Liver (tissue), 9 donors: ENCODE measurements around the gene SPECC1. TPM values are rescaled to one million over a fixed set of nuclear protein-coding genes. Genes with fewer than 3 reads are reported as not detected.
"Not testable (repeated sequence)": the region's sequence is repeated elsewhere in the genome, so short reads cannot be mapped to it uniquely, and the experiment has no call there.

Source experiments
- DNase-seq: peaks from one replicate; pipeline ENCODE4 v3.0.0-alpha.2; 2017; ENCODE audit warnings: low spot score
- H3K27ac ChIP-seq, 2 donors: one replicate each; pipeline ENCODE4 v1.7.0; 2013; ENCODE audit warnings: inconsistent platforms in 2 of 2, low read length in 2 of 2, control low read depth in 1 of 2, low read depth in 1 of 2, mild to moderate bottlenecking in 1 of 2
- H3K27me3 ChIP-seq, 4 donors: one replicate each; pipeline versions ENCODE4 v1.6.1 to v1.7.0; 2013; ENCODE audit warnings: low read length in 3 of 4, inconsistent platforms in 1 of 4, mild to moderate bottlenecking in 1 of 4, moderate library complexity in 1 of 4; ENCODE audit not compliant: control insufficient read depth in 4 of 4, insufficient read depth in 4 of 4
- H3K36me3 ChIP-seq, 4 donors: one replicate each; pipeline versions ENCODE4 v1.6.1 to v1.7.0; 2013; ENCODE audit warnings: low read length in 3 of 4, mild to moderate bottlenecking in 3 of 4, low read depth in 1 of 4, moderate library complexity in 1 of 4; ENCODE audit not compliant: control insufficient read depth in 4 of 4, insufficient read depth in 3 of 4
- H3K4me1 ChIP-seq, 4 donors: one replicate each; pipeline versions ENCODE4 v1.6.1 to v1.7.0; 2013; ENCODE audit warnings: low read length in 3 of 4, mild to moderate bottlenecking in 3 of 4, moderate library complexity in 1 of 4; ENCODE audit not compliant: control insufficient read depth in 4 of 4, insufficient read depth in 4 of 4
- H3K4me3 ChIP-seq, 3 donors: one replicate each; pipeline versions ENCODE4 v1.6.1 to v1.7.0; 2013; ENCODE audit warnings: low read length in 3 of 3, control low read depth in 1 of 3, low read depth in 1 of 3, mild to moderate bottlenecking in 1 of 3
- H3K9ac ChIP-seq, 2 donors: one replicate each; pipeline ENCODE4 v1.7.0; 2013; ENCODE audit warnings: low read length in 2 of 2, mild to moderate bottlenecking in 2 of 2, moderate library complexity in 2 of 2, control low read depth in 1 of 2, low read depth in 1 of 2
- H3K9me3 ChIP-seq, 4 donors: one replicate each; pipeline versions ENCODE4 v1.6.1 to v1.7.0; 2013; ENCODE audit warnings: low read length in 3 of 4; ENCODE audit not compliant: control insufficient read depth in 4 of 4
- CTCF ChIP-seq: fragments of 150-350 bp; IDR thresholded peaks from 2 replicates; pipeline ENCODE4 v1.5.1; 2017; ENCODE audit warnings: improper control_type of control experiment, low read depth, low read length; ENCODE audit not compliant: missing input control
- EGR1 ChIP-seq, 2 donors: IDR thresholded peaks; 2 replicates each; pipeline ENCODE4 v1.6.1; 2016 to 2018; ENCODE audit warnings: antibody characterized with exemption in 2 of 2, low read depth in 2 of 2
- FOXA2 ChIP-seq: IDR thresholded peaks from 2 replicates; pipeline ENCODE4 v1.6.1; 2016; ENCODE audit warnings: antibody characterized with exemption
- GABPA ChIP-seq, 2 donors: IDR thresholded peaks in 1 of 2; conservative IDR thresholded peaks in 1 of 2; 2 replicates each; pipeline ENCODE4 v1.6.1; 2016; ENCODE audit warnings: antibody characterized with exemption in 2 of 2, mild to moderate bottlenecking in 1 of 2, moderate library complexity in 1 of 2
- HNF4A ChIP-seq, 2 donors: conservative IDR thresholded peaks; 2 replicates each; pipeline ENCODE4 v1.6.1; 2016; ENCODE audit warnings: antibody characterized with exemption in 2 of 2, mild to moderate bottlenecking in 2 of 2
- HNF4G ChIP-seq: IDR thresholded peaks from 2 replicates; pipeline ENCODE4 v1.6.1; 2016; ENCODE audit warnings: antibody characterized with exemption
- JUND ChIP-seq, 2 donors: IDR thresholded peaks; 2 replicates each; pipeline ENCODE4 v1.6.1; 2016; ENCODE audit warnings: antibody characterized with exemption in 2 of 2
- RAD21 ChIP-seq, 2 donors: IDR thresholded peaks; 2 replicates each; pipeline ENCODE4 v1.6.1; 2016; ENCODE audit warnings: antibody characterized with exemption in 2 of 2, mild to moderate bottlenecking in 2 of 2
- REST ChIP-seq: IDR thresholded peaks from 2 replicates; pipeline ENCODE4 v1.6.1; 2016; ENCODE audit warnings: antibody characterized with exemption, mild to moderate bottlenecking
- SP1 ChIP-seq: IDR thresholded peaks from 2 replicates; pipeline ENCODE4 v1.6.1; 2018; ENCODE audit warnings: antibody characterized with exemption, mild to moderate bottlenecking
- TAF1 ChIP-seq: conservative IDR thresholded peaks from 2 replicates; pipeline ENCODE4 v1.6.1; 2016; ENCODE audit warnings: antibody characterized with exemption, mild to moderate bottlenecking
- YY1 ChIP-seq: IDR thresholded peaks from 2 replicates; pipeline ENCODE4 v1.6.1; 2016; ENCODE audit warnings: antibody characterized with exemption, mild to moderate bottlenecking
- ZBTB33 ChIP-seq: IDR thresholded peaks from 2 replicates; pipeline ENCODE4 v1.6.1; 2016; ENCODE audit warnings: antibody characterized with exemption
- WGBS: extraction: QIAGEN DNeasy Blood & Tissue Kit; methylation state at CpG from one replicate; pipeline ENCODE4 v1.1.7; 2013; 5-methylcytosine and 5-hydroxymethylcytosine counted together
- polyA plus RNA-seq, 2 donors: library from polyadenylated mRNA; stranded (reverse) in 1 of 2; unstranded in 1 of 2; fragments of 200-250 nt in 1 of 2; fragments of >200 nt in 1 of 2; fragmentation: Nextera tagmentation in 1 of 2; extraction: Ambion mirVana in 1 of 2; gene quantifications; one replicate each; pipeline versions ENCODE4 v1.2.1 to v1.2.3, GENCODE V29; 2013 to 2015
- total RNA-seq, 2 donors: library from RNA; depleted of rRNA; stranded (reverse); fragments of >200 nt; gene quantifications; one replicate each; pipeline ENCODE4 v1.2.3, GENCODE V29; 2014
- donor health status: healthy.
- donor health status: healthy.
- donor health status: healthy.
- donor health status: healthy.
- donor health status: healthy.

Gene SPECC1
- total and polyA plus RNA-seq, 4 donors, result 0.36 to 70.3 (median 1.8) TPM

GRCh38 chr17:20100806-20101205 lies 91.6 kb downstream of the SPECC1 start:
- not testable (repeated sequence) for H3K9me3 ChIP-seq, H3K27ac ChIP-seq, H3K4me3 ChIP-seq, H3K9ac ChIP-seq, DNase-seq, H3K36me3 ChIP-seq, H3K4me1 ChIP-seq
- H3K27me3 ChIP-seq, result peaks cover 0 to 12% (median 0%) of the 10 kb centered on the region in 4 donors
- WGBS, result 87% methylated on average over 3 of the region's 3 CpGs

GRCh38 chr17:20103454-20104446 lies 94.6 kb downstream of the SPECC1 start:
- H3K27ac ChIP-seq, result no peak overlapping the region
- no peaks in the 10 kb centered on the region for H3K36me3 ChIP-seq
- no peak for DNase-seq
- H3K4me3 ChIP-seq, result no peak overlapping the region
- H3K27me3 ChIP-seq, result peaks cover 0 to 5% (median 0%) of the 10 kb centered on the region in 4 donors
- no peaks in the 10 kb centered on the region for H3K9me3 ChIP-seq
- H3K4me1 ChIP-seq, result no peaks in the 10 kb centered on the region
- 51% methylated on average over 12 of the region's 12 CpGs for WGBS
- TF ChIP-seq RAD21 (IDR thresholded peaks at IDR 0.05) (no peak), YY1 (no peak), EGR1 (IDR thresholded peaks at IDR 0.05; ENCODE audit: low read depth in 2 of 2) (no peak), HNF4A (conservative IDR thresholded peaks at IDR 0.05) (no peak), REST (no peak), SP1 (no peak)
- no peak overlapping the region for H3K9ac ChIP-seq

- Histone ChIP-seq H3K4me3 (no peak overlapping the region), H3K9ac (no peak overlapping the region), H3K27me3 (peaks cover 0 to 5% (median 0%) of the 10 kb centered on the region in 4 donors), H3K27ac (no peak overlapping the region), H3K9me3 (no peaks in the 10 kb centered on the region), H3K4me1 (no peaks in the 10 kb centered on the region), H3K36me3 (no peaks in the 10 kb centered on the region)
- DNase-seq, result no peak
- 79% methylated on average over 8 of the region's 8 CpGs for WGBS
- TF ChIP-seq EGR1 (IDR thresholded peaks at IDR 0.05; ENCODE audit: low read depth in 2 of 2) (no peak), SP1 (no peak), REST (no peak), ZBTB33 (no peak), GABPA (IDR thresholded peaks at IDR 0.05 in 1 of 2, conservative IDR thresholded peaks at IDR 0.05 in 1 of 2) (no peak), CTCF (no peak), HNF4G (no peak), YY1 (no peak), TAF1 (no peak), FOXA2 (no peak), JUND (IDR thresholded peaks at IDR 0.05) (no peak)
Measured at GRCh38 chr17:20105539-20106280, 96.6 kb downstream of the SPECC1 start.
